HEK293 (cell line): Measurements from ENCODE around the gene CAMKMT.

Experiments used
- KLF8 ChIP-seq: fragments of 450-650 bp; formaldehyde crosslinking; IDR thresholded peaks from 2 replicates; pipeline ENCODE4 v1.5.1; 2016; ENCODE audit warnings: missing biosample characterization, missing genetic modification characterization
- ZNF292 ChIP-seq: fragments of 450-650 bp; formaldehyde crosslinking; IDR thresholded peaks from 2 replicates; pipeline ENCODE4 v1.5.1; 2016; ENCODE audit warnings: low read depth, missing biosample characterization, missing genetic modification characterization, borderline replicate concordance
- ZNF350 ChIP-seq: fragments of 450-650 bp; formaldehyde crosslinking; IDR thresholded peaks from 2 replicates; pipeline ENCODE4 v1.5.0; 2017; ENCODE audit warnings: missing biosample characterization, mild to moderate bottlenecking, missing genetic modification characterization
- TF ChIP-seq, protein P1 (sequence below): fragments of 450-650 bp; formaldehyde crosslinking; IDR thresholded peaks from 2 replicates; pipeline ENCODE4 v1.5.1; 2016; ENCODE audit warnings: missing biosample characterization, missing genetic modification characterization
- TF ChIP-seq, protein P2 (sequence below): sonication (generic); formaldehyde crosslinking; IDR thresholded peaks from 2 replicates; pipeline ENCODE4 v1.8.1; 2022; ENCODE audit warnings: mild to moderate bottlenecking, moderate library complexity, missing genetic modification reagents

DNA sequence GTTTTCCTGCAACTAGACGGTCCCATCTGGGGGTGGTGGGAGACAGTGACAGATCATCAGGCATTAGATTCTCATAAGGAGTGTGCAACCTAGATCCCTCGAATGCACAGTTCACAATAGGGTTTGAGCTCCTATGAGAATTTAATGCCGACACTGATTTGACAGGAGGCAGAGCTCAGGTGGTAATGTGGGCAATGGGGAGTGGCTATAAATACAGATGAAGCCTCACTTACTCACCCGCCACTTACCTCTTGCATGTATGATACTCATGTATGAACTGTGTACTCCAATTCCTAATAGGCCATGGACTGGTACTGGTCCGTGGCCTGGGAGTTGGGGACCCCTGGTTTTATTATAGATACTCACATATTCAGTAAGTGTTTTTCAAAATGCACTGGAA lies 457.3 kb downstream of the CAMKMT start:
- TF ChIP-seq, protein P1, sequence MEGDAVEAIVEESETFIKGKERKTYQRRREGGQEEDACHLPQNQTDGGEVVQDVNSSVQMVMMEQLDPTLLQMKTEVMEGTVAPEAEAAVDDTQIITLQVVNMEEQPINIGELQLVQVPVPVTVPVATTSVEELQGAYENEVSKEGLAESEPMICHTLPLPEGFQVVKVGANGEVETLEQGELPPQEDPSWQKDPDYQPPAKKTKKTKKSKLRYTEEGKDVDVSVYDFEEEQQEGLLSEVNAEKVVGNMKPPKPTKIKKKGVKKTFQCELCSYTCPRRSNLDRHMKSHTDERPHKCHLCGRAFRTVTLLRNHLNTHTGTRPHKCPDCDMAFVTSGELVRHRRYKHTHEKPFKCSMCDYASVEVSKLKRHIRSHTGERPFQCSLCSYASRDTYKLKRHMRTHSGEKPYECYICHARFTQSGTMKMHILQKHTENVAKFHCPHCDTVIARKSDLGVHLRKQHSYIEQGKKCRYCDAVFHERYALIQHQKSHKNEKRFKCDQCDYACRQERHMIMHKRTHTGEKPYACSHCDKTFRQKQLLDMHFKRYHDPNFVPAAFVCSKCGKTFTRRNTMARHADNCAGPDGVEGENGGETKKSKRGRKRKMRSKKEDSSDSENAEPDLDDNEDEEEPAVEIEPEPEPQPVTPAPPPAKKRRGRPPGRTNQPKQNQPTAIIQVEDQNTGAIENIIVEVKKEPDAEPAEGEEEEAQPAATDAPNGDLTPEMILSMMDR (tag by site-specific recombination): no peak
- TF ChIP-seq, protein P2, sequence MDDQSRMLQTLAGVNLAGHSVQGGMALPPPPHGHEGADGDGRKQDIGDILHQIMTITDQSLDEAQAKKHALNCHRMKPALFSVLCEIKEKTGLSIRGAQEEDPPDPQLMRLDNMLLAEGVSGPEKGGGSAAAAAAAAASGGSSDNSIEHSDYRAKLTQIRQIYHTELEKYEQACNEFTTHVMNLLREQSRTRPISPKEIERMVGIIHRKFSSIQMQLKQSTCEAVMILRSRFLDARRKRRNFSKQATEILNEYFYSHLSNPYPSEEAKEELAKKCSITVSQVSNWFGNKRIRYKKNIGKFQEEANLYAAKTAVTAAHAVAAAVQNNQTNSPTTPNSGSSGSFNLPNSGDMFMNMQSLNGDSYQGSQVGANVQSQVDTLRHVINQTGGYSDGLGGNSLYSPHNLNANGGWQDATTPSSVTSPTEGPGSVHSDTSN (CRISPR knock-in tag): no peak
- no peak for TF ChIP-seq ZNF350 (tag by site-specific recombination)
- no peak for TF ChIP-seq ZNF292 (tag by site-specific recombination)
- TF ChIP-seq KLF8 (tag by site-specific recombination): no peak
